ENCODE measurements around the gene MAGI1.

The MAGI1 gene

DNA sequence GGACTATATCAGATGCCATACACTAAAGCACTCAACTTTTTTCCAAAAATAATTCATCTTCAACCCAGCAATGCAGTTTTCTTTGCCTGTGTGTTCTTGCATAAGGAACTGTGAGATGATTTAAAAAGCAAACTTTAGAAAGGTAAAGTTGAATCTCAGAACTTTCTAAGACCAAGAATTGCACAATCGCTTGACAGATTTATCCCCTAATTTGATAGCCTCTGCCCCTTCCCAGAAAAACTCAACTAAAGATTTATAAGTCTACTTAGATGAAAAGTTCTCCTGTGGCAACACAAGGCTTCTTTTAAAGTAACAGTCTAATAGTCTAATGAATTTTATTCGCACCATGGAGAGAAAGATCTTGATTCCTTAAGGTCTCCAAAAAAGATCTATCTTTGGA is 259.3 kb downstream of the MAGI1 start:
- FAIRE-seq (no peak), DNase-seq (ENCODE audit: insufficient read length) (no peak)
- TF ChIP-seq POLR2AphosphoS5 (IDR thresholded peaks at IDR 0.05; ENCODE audit: low read depth, low read length): no peak
- TF ChIP-seq TAF1 (IDR thresholded peaks at IDR 0.05; ENCODE audit: borderline replicate concordance, low read depth, low read length): no peak
- no peak for TF ChIP-seq POLR2A (IDR thresholded peaks at IDR 0.05; ENCODE audit: low read depth, low read length)

DNA sequence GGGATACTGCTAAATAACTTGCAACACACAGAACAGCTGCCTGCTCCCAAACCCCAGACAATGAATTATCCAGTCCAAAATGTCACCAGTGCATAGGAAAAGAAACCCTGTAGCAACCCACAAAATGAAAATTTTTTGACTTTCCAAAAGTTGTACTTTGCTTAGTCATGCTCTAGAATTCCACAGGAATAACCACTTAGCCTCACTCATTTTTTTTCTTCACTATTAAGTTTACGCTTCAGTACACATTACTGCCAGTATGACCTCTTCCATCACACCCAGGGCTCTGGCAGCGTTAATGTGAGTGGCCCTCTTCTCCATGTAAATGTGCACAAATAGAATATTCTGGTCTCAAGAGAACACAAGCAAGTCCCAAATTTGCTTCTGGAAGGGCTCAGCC is 259.8 kb downstream of the MAGI1 start:
- TF ChIP-seq POLR2A (IDR thresholded peaks at IDR 0.05; ENCODE audit: low read depth, low read length) (no peak), POLR2AphosphoS5 (IDR thresholded peaks at IDR 0.05; ENCODE audit: low read depth, low read length) (no peak), TAF1 (IDR thresholded peaks at IDR 0.05; ENCODE audit: borderline replicate concordance, low read depth, low read length) (no peak)
- FAIRE-seq (no peak), DNase-seq (ENCODE audit: insufficient read length) (no peak)

DNA sequence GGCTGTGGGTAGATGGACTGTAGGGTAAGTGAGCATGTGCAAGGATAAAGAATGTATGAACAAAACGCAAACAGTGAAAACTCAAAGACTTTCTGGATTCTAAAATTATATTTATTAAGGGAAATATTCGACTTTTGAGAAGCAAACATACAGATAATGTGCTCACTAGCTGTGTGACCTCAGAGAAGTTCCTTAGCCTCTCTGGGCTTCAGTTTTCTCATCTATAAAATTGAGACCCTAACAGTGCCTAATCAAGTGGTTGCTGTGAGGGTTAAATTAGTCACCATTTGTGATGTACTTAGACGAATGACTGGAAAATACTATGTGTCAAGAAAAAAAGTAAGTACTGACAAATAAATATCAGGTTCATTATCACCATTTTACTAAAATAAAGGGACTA is 261.7 kb downstream of the MAGI1 start:
- DNase-seq (ENCODE audit: insufficient read length) (no peak), FAIRE-seq (no peak)
- TF ChIP-seq POLR2A (IDR thresholded peaks at IDR 0.05; ENCODE audit: low read depth, low read length) (no peak), TAF1 (IDR thresholded peaks at IDR 0.05; ENCODE audit: borderline replicate concordance, low read depth, low read length) (no peak), POLR2AphosphoS5 (IDR thresholded peaks at IDR 0.05; ENCODE audit: low read depth, low read length) (no peak)

DNA sequence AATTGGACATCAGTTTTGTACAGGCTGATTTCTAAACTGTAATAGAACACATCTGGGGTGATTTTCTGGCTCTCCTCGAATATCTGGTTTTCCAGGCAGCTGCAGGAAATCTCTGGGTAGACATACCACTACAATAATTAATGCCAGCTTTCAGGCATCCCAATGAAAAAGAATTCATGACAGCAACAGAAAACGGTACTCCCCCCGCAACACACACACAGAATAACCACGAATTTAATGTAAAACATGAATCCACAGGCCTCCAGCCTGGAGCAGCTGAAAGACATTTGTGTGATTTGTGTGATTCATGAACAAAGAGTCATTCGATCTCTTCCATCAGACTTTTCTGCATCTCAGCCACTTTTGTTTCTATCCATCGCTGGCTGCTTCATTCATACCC is 262.2 kb downstream of the MAGI1 start:
- FAIRE-seq (no peak), DNase-seq (ENCODE audit: insufficient read length) (no peak)
- TF ChIP-seq TAF1 (IDR thresholded peaks at IDR 0.05; ENCODE audit: borderline replicate concordance, low read depth, low read length) (no peak), POLR2A (IDR thresholded peaks at IDR 0.05; ENCODE audit: low read depth, low read length) (no peak), POLR2AphosphoS5 (IDR thresholded peaks at IDR 0.05; ENCODE audit: low read depth, low read length) (no peak)

DNA sequence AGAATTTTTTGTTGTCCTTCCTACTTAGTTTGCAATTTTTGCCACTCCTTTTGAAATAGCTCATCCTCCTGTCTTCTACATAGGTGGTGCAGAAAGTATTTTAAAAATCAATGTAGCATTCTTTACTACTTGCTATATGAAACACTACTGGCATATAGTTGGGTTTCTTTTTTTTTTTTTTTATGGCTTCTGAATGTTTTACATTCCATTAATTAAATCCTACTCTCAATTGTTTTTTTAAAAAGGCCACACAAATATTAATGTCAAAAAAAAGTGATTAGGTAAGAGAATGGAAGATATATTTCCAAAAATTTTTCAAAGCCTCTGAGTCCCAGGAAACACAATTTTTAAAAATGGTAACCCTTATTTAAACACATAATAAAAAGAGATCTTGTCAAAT is 262.6 kb downstream of the MAGI1 start:
- DNase-seq (ENCODE audit: insufficient read length): no peak
- FAIRE-seq: no peak
- no peak for TF ChIP-seq POLR2A (IDR thresholded peaks at IDR 0.05; ENCODE audit: low read depth, low read length)
- TF ChIP-seq TAF1 (IDR thresholded peaks at IDR 0.05; ENCODE audit: borderline replicate concordance, low read depth, low read length): no peak
- TF ChIP-seq POLR2AphosphoS5 (IDR thresholded peaks at IDR 0.05; ENCODE audit: low read depth, low read length): no peak

DNA sequence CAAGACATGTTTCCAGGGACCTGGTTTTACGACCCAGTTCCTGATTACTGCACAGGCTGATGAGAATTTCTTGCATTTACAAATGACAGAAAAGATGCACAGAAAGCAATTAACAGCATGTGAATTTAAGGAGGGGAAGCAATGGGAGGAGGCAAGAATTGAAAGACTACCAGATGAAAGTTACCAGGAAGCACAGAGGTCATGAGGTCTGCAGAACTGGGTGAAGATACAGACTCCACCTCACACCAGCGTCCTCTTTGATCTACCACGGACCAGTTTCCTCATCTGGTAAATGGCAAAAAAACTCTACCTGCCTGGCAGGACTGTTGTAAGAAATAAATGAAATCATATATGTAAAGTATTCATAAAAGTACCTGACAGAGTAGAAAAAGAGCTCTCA is 266.0 kb downstream of the MAGI1 start:
- TF ChIP-seq POLR2AphosphoS5 (IDR thresholded peaks at IDR 0.05; ENCODE audit: low read depth, low read length) (no peak), TAF1 (IDR thresholded peaks at IDR 0.05; ENCODE audit: borderline replicate concordance, low read depth, low read length) (no peak), POLR2A (IDR thresholded peaks at IDR 0.05; ENCODE audit: low read depth, low read length) (no peak)
- no peak for FAIRE-seq
- no peak for DNase-seq (ENCODE audit: insufficient read length)

DNA sequence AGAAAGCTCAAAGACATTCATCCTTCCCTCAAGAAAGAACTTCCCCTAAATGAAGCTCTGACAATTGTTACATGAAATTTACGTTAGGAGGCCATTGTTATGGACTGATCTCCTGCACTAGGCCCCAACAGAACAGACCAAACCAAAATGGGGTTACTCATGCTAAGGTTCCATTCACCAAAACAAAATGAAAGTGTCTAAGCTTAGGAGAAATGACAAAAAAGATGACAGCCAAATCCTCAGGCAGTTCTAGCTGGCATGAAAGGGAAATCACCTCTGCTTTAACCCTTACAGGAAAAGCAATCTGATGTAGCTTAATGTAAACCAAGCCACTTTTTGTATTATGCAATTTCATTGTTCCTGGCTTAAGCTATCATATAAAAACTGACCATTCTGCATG is 271.2 kb downstream of the MAGI1 start:
- no peak for FAIRE-seq
- no peak for TF ChIP-seq TAF1 (IDR thresholded peaks at IDR 0.05; ENCODE audit: borderline replicate concordance, low read depth, low read length)
- no peak for TF ChIP-seq POLR2AphosphoS5 (IDR thresholded peaks at IDR 0.05; ENCODE audit: low read depth, low read length)
- no peak for TF ChIP-seq POLR2A (IDR thresholded peaks at IDR 0.05; ENCODE audit: low read depth, low read length)
- DNase-seq (ENCODE audit: insufficient read length): no peak

DNA sequence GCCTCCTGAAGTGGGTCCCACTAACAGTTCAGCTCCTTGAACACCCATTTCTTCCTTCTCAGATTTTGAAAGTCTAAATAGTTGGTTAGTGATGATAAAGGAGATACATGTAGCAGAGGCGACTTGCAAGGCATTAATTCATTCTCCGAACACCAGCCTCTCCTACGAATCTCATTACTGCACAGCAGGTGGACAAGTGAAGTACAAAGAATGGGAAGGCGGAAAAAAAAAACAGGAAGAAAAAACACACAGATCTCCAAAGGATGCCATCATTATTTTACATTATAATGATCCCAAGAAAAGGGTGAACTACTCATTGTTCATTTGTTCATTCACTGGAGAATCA is 276.5 kb downstream of the MAGI1 start:
- TF ChIP-seq POLR2AphosphoS5 (IDR thresholded peaks at IDR 0.05; ENCODE audit: low read depth, low read length): no peak
- FAIRE-seq (no peak), DNase-seq (ENCODE audit: insufficient read length) (no peak)

DNA sequence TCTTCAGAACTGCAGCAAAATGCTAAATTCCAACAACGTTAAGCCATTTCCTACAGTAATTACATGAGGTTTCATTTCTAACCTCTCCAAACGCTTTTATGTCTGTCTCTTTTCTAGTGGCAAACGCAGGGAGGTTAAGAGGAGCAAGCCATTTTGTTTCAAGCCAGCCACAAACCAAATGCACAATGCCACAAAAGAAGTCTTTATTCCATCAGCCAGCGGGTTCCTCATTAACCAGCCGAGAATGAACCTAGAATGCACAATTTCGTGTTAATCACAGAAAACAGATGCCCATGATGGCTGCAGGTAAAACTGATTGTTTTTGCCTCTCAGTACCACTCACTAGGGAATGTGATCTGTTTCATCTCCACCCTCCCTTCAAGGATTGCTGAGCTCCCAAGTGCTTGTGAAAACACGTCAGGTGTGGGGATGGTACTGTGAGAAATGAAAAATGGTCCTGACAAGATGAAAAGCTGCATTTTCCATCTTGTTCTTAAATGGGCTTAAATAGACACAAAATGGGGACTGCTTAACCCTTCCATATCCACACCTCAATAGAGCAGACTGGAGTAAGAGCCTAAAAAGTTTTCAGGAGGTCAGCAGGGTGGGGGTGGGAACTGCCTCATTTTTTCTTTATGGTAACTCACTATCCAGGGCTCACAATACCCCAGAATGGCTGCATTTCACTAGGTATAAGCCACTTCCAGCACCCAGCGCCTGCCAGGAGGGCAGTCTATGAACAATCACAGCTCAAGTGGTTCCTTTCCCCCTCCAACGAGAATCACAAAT is 277.1 kb downstream of the MAGI1 start:
- FAIRE-seq (no peak), DNase-seq (ENCODE audit: insufficient read length) (no peak)
- TF ChIP-seq POLR2AphosphoS5 (IDR thresholded peaks at IDR 0.05; ENCODE audit: low read depth, low read length) (no peak), TAF1 (IDR thresholded peaks at IDR 0.05; ENCODE audit: borderline replicate concordance, low read depth, low read length) (no peak), POLR2A (IDR thresholded peaks at IDR 0.05; ENCODE audit: low read depth, low read length) (no peak)

DNA sequence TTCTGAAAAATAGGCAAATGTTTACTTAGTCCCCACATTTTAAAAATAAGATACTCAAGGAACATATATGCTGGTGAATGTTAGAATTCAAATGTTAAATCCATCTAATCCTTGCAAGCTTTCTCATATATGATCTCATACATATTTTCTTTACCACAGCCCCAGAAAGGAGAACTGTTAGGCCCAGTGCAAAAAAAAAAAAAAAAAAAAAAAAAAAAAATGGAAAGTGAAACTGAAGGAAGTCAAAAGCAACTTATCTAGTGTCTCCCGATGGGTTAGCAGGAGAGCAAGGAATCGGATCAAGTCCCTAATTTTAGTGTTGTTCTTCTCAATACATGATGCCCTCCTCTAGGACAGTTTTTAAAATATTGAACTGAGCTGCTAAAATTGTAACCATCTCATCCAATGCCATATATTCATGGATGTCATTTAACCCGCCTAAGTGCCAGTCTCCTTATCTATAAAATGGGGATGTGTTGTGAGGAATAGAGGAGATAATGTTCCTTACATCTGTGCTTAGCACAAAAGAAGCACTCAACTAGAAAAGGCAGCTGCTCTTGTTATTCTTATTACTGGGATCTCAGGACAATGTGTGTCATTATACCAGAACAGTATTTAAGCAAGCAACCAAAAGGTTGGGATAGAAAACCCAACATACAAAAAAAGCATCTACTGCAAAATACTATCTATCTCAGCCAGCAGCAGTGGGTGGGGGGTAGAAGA is 279.7 kb downstream of the MAGI1 start:
- FAIRE-seq: no peak
- TF ChIP-seq POLR2AphosphoS5 (IDR thresholded peaks at IDR 0.05; ENCODE audit: low read depth, low read length) (no peak), POLR2A (IDR thresholded peaks at IDR 0.05; ENCODE audit: low read depth, low read length) (no peak), TAF1 (IDR thresholded peaks at IDR 0.05; ENCODE audit: borderline replicate concordance, low read depth, low read length) (no peak)
- DNase-seq (ENCODE audit: insufficient read length): no peak

DNA sequence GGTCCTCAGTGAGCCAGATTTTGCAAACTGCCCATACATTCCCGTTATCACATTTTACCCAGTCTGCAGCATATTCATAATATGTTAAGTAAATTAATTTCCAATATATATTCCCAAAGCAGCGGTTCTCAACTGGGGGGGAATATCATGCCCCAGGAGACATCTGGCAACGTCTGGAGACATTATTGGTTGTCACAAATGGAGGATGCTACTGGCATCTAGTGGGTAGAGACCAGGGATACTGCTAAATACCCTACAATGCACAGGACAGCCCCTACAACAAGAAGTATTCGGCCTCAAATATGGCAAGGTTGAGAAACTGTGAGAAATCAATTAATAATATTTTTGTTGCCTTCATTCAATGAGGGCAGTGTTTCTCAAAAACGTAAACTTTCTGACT is 280.3 kb downstream of the MAGI1 start:
- FAIRE-seq (no peak), DNase-seq (ENCODE audit: insufficient read length) (no peak)
- TF ChIP-seq POLR2A (IDR thresholded peaks at IDR 0.05; ENCODE audit: low read depth, low read length) (no peak), TAF1 (IDR thresholded peaks at IDR 0.05; ENCODE audit: borderline replicate concordance, low read depth, low read length) (no peak), POLR2AphosphoS5 (IDR thresholded peaks at IDR 0.05; ENCODE audit: low read depth, low read length) (no peak)

DNA sequence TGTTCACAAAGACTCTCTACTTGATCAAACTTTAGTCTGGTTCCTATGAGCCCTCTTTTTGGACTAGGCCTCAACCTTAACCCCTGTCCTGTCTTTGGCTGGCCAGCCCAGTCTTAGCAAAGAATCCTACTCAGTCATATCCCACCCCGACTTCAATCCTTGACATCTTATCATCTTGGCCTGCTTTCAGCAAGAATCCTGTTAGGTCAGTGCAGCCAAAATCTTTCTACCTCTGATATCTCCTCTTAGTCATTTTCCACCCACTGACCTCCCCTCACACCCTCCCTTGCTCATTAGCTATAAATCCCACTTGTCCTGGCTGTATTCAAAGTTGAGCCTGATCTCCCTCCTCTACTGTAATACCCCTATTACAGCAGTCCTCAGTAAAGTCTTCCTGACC is 286.1 kb downstream of the MAGI1 start:
- FAIRE-seq: no peak
- no peak for DNase-seq (ENCODE audit: insufficient read length)
- TF ChIP-seq TAF1 (IDR thresholded peaks at IDR 0.05; ENCODE audit: borderline replicate concordance, low read depth, low read length) (no peak), POLR2AphosphoS5 (IDR thresholded peaks at IDR 0.05; ENCODE audit: low read depth, low read length) (no peak), POLR2A (IDR thresholded peaks at IDR 0.05; ENCODE audit: low read depth, low read length) (no peak)

Data from GM12892 (cell line).